HepG2 (cell line): ENCODE results near the gene TTC23. TPM values are rescaled to one million over a fixed set of nuclear protein-coding genes. Genes with fewer than 3 reads are reported as not detected.

ENCODE experiments used
- ATAC-seq: fragments of 200-7000 bp; cut with Tn5 transposase; 3 replicates; pipeline ENCODE4 v1.9.1; 2020; ENCODE audit warnings: mild to moderate bottlenecking, moderate library complexity
- BruUV-seq: library from RNA; stranded (reverse); fragments of 400-500 nt; replicated peaks from 2 replicates; lab custom pipeline; 2021; lab: Mats Ljungman, UMichigan
- CTCF ChIA-PET: fragments of 300-600 bp; formaldehyde crosslinking; extraction: SDS; loops from one replicate; lab custom pipeline; 2021; ENCODE audit warnings: low total read pairs, inconsistent platforms, low intra/inter-chr PET ratio; lab: Yijun Ruan, JAX
- POLR2A ChIA-PET: fragments of 350-600 bp; sonication (Branson Sonifier 250); formaldehyde crosslinking; loops from one replicate; lab custom pipeline; 2020; ENCODE audit warnings: antibody characterized with exemption, inconsistent platforms; lab: Yijun Ruan, JAX
- DNase-seq: peaks from one replicate; pipeline ENCODE4 v3.0.0-alpha.2; 2015; ENCODE audit warnings: low spot score
- FAIRE-seq: peaks from 3 replicates; lab custom pipeline; 2011; peaks lifted over from hg19 to GRCh38; lab: Jason Lieb, UNC
- H2AFZ ChIP-seq: one replicate; pipeline ENCODE4 v1.6.1; 2011; ENCODE audit warnings: low read length, inconsistent platforms
- H3K27ac ChIP-seq: fragments of 300-600 bp; 3 replicates; pipeline ENCODE4 v1.8.0; 2011; ENCODE audit warnings: mixed run types, mild to moderate bottlenecking, mixed read lengths, low read length, inconsistent platforms; ENCODE audit not compliant: insufficient read depth; ENCODE audit errors: extremely low read length
- H3K27me3 ChIP-seq, 2 experiments: fragments of 200-600 bp in 1 of 2; 2 replicates in 1 of 2; 3 replicates in 1 of 2; pipeline versions ENCODE4 v1.6.0 to v1.8.0; 2011; ENCODE audit warnings: low read length in 2 of 2, mild to moderate bottlenecking in 2 of 2, moderate library complexity in 2 of 2, inconsistent platforms in 1 of 2; ENCODE audit not compliant: insufficient read depth in 2 of 2, control insufficient read depth in 1 of 2
- H3K36me3 ChIP-seq, 2 experiments: fragments of 200-600 bp in 1 of 2; replicated peaks in 1 of 2; 2 replicates in 1 of 2; 3 replicates in 1 of 2; pipeline versions ENCODE4 v1.5.1 to v1.8.0; 2011; ENCODE audit warnings: low read length in 2 of 2, inconsistent platforms in 1 of 2; ENCODE audit not compliant: insufficient read depth in 2 of 2, control insufficient read depth in 1 of 2
- H3K4me1 ChIP-seq: 2 replicates; pipeline ENCODE4 v1.5.1; 2012; ENCODE audit warnings: low read length, inconsistent platforms; ENCODE audit not compliant: insufficient read depth
- H3K4me2 ChIP-seq: 2 replicates; pipeline ENCODE4 v1.6.0; 2011; ENCODE audit warnings: low read depth, low read length, inconsistent platforms
- H3K4me3 ChIP-seq, 3 experiments: fragments of 200-600 bp in 1 of 3; sonication (generic), shearing (Covaris generic) in 1 of 3; replicated peaks in 1 of 3; 2 replicates each; pipeline ENCODE4 v1.5.1; 2011 to 2016; ENCODE audit warnings: low read length in 3 of 3, inconsistent platforms in 2 of 3, low read depth in 2 of 3, mild to moderate bottlenecking in 2 of 3, control low read depth in 1 of 3, mixed read lengths in 1 of 3; ENCODE audit not compliant: insufficient read depth in 1 of 3
- H3K79me2 ChIP-seq: one replicate; pipeline ENCODE4 v1.6.1; 2011; ENCODE audit warnings: low read length, inconsistent platforms; ENCODE audit not compliant: insufficient read depth
- H3K9ac ChIP-seq: 2 replicates; pipeline ENCODE4 v1.6.0; 2011; ENCODE audit warnings: mild to moderate bottlenecking, low read depth, low read length, inconsistent platforms; ENCODE audit not compliant: insufficient read depth
- H3K9me3 ChIP-seq: 2 replicates; pipeline ENCODE4 v1.5.1; 2012; ENCODE audit warnings: mild to moderate bottlenecking, low read length
- H4K20me1 ChIP-seq: 2 replicates; pipeline ENCODE4 v1.6.0; 2011; ENCODE audit warnings: inconsistent platforms, mild to moderate bottlenecking, low read length, moderate library complexity; ENCODE audit not compliant: insufficient read depth
- FOXM1 ChIP-seq: sonication (generic); formaldehyde crosslinking; IDR thresholded peaks from 2 replicates; pipeline ENCODE4 v1.5.0; 2020; ENCODE audit warnings: missing genetic modification reagents
- GABPB1 ChIP-seq: IDR thresholded peaks from 2 replicates; pipeline ENCODE4 v1.6.1; 2016; ENCODE audit warnings: mild to moderate bottlenecking, missing genetic modification reagents, moderate library complexity, missing compliant biosample characterization
- IRF9 ChIP-seq: sonication (generic); formaldehyde crosslinking; IDR thresholded peaks from 2 replicates; pipeline ENCODE4 v1.8.0; 2022; ENCODE audit warnings: missing genetic modification reagents, mild to moderate bottlenecking, borderline replicate concordance
- TFDP2 ChIP-seq: sonication (generic); formaldehyde crosslinking; IDR thresholded peaks from 2 replicates; pipeline ENCODE4 v1.4.0; 2020; ENCODE audit warnings: missing genetic modification reagents
- TGIF2 ChIP-seq: IDR thresholded peaks from 2 replicates; pipeline ENCODE4 v1.6.1; 2016; ENCODE audit warnings: control low read depth, missing compliant biosample characterization
- THAP7 ChIP-seq: sonication (generic); formaldehyde crosslinking; IDR thresholded peaks from 2 replicates; pipeline ENCODE4 v1.8.1; 2023; ENCODE audit warnings: mild to moderate bottlenecking, missing genetic modification reagents
- ZNF616 ChIP-seq: sonication (generic); formaldehyde crosslinking; IDR thresholded peaks from 2 replicates; pipeline ENCODE4 v1.5.0; 2020; ENCODE audit warnings: low read depth, mild to moderate bottlenecking, missing genetic modification reagents
- ZNF784 ChIP-seq: sonication (generic); formaldehyde crosslinking; IDR thresholded peaks from 2 replicates; pipeline ENCODE4 v1.5.1; 2020; ENCODE audit warnings: missing genetic modification reagents, mild to moderate bottlenecking, borderline replicate concordance
- ZNF788 ChIP-seq: sonication (generic); formaldehyde crosslinking; IDR thresholded peaks from 2 replicates; pipeline ENCODE4 v1.5.0; 2020; ENCODE audit warnings: mild to moderate bottlenecking, missing genetic modification reagents, borderline replicate concordance
- WGBS: methylation state at CpG from one replicate; pipeline ENCODE4 v1.1.6; 2017; ENCODE audit warnings: low lambda C conversion rate; 5-methylcytosine and 5-hydroxymethylcytosine counted together
- in situ Hi-C: cut with HindIII; loops from 2 replicates; pipeline ENCODE4 v1.10.0; 2017; ENCODE audit warnings: low pct_unique_long_range_greater_than_20kb; ENCODE audit not compliant: extremely low pct_ligation_motif_present
- intact Hi-C: fragments of 100-400 bp; cut with micrococcal nuclease; formaldehyde crosslinking; loops from one replicate; pipeline ENCODE4 v1.10.0; 2022; ENCODE audit not compliant: unreplicated experiment
- polyA plus RNA-seq, 8 experiments: library from polyadenylated mRNA; depleted of rRNA in 3 of 8; stranded (reverse) in 7 of 8; unstranded in 1 of 8; fragments of >200 nt; fragmentation: Illumina TruSeq in 4 of 8; extraction: Trizol in 4 of 8; gene quantifications; 2 replicates each; pipeline versions ENCODE4 v1.2.1 to v1.2.3, GENCODE V29; 2011 to 2016; ENCODE audit warnings: low read depth in 4 of 8, missing spikeins in 1 of 8, mixed read lengths in 1 of 8; ENCODE audit not compliant: insufficient read depth in 1 of 8
- total RNA-seq, 5 experiments: library from RNA; depleted of rRNA; stranded (reverse); fragments of >200 nt; fragmentation: Illumina TruSeq; extraction: Trizol; gene quantifications; 2 replicates each; pipeline ENCODE4 v1.2.3, GENCODE V29; 2016; ENCODE audit warnings: low read depth in 1 of 5

TTC23 gene
- total and polyA plus RNA-seq, 2 of the 13 experiments (the other 11 are each of a cell fraction or from before 2014, with no cell fraction given): 1.6 to 11.7 TPM

GRCh38 chr15:99168601-99169580 is 80.5 kb downstream of the TTC23 start (continued):
- no peak for TF ChIP-seq FOXM1 (CRISPR knock-in tag)
- TF ChIP-seq THAP7 (CRISPR knock-in tag): no peak

- H3K4me1 ChIP-seq: peaks cover 5% of the 10 kb centered on the region; the same call in 1 of the 2 replicates
- H4K20me1 ChIP-seq: no peaks in the 10 kb centered on the region
- ChIA-PET POLR2A (no interaction called here), CTCF (no interaction called here)
- H3K4me3 ChIP-seq: no peak overlapping the region
- ATAC-seq: no peak
- no peak overlapping the region for H3K27ac ChIP-seq
- intact Hi-C loops (no loop called here), in situ Hi-C loops (no loop called here)
- no peaks in the 10 kb centered on the region for H3K9me3 ChIP-seq
- no peak overlapping the region for H2AFZ ChIP-seq
- DNase-seq: no peak
- no peak overlapping the region for H3K4me2 ChIP-seq
- TF ChIP-seq ZNF616: no peak
- H3K27me3 ChIP-seq: no peaks in the 10 kb centered on the region
- FAIRE-seq: no peak
- no peak overlapping the region for H3K9ac ChIP-seq
- H3K36me3 ChIP-seq: peaks cover 1 to 12% of the 10 kb centered on the region in 2 experiments; a peak in 2 of 5 replicates
- 92% methylated on average over 2 of the region's 6 CpGs for WGBS
- no peaks in the 10 kb centered on the region for H3K79me2 ChIP-seq
- BruUV-seq: no TSS peak
Observed at GRCh38 chr15:99167640-99168039, 81.7 kb downstream of the TTC23 start.

GRCh38 chr15:99167201-99167600 is 82.2 kb downstream of the TTC23 start:
- ATAC-seq (no peak; the same call in 2 of the 3 replicates), FAIRE-seq (no peak), DNase-seq (no peak)
- H3K9me3 ChIP-seq: no peaks in the 10 kb centered on the region
- in situ Hi-C loops (no loop called here), intact Hi-C loops (no loop called here)
- H3K4me3 ChIP-seq: no peak overlapping the region
- no peak overlapping the region for H2AFZ ChIP-seq
- H3K4me2 ChIP-seq: no peak overlapping the region
- no peaks in the 10 kb centered on the region for H3K27me3 ChIP-seq
- WGBS: 90% methylated on average over 5 of the region's 5 CpGs
- H3K9ac ChIP-seq: no peak overlapping the region
- BruUV-seq: no TSS peak
- POLR2A ChIA-PET: no interaction called here
- peaks cover 2 to 12% of the 10 kb centered on the region in 2 experiments; a peak in 2 of 5 replicates for H3K36me3 ChIP-seq
- CTCF ChIA-PET: no interaction called here
- no peaks in the 10 kb centered on the region for H4K20me1 ChIP-seq
- no peak overlapping the region for H3K27ac ChIP-seq
- H3K4me1 ChIP-seq: peaks cover 5% of the 10 kb centered on the region; the same call in 1 of the 2 replicates
- no peaks in the 10 kb centered on the region for H3K79me2 ChIP-seq
- TF ChIP-seq TGIF2 (CRISPR knock-in tag): no peak
- TF ChIP-seq TFDP2 (CRISPR knock-in tag): no peak
- no peak for TF ChIP-seq ZNF788 (CRISPR knock-in tag)
- no peak for TF ChIP-seq GABPB1 (CRISPR knock-in tag)
- TF ChIP-seq IRF9: no peak
- TF ChIP-seq ZNF784 (CRISPR knock-in tag): no peak
